H1 (cell line): Measurements from ENCODE around the gene SENP3. TPM values are rescaled to one million over a fixed set of nuclear protein-coding genes. Genes with fewer than 3 reads are reported as not detected.

Experiments
- MAFK ChIP-seq: IDR thresholded peaks from 2 replicates; pipeline ENCODE4 v1.6.1; 2012; ENCODE audit warnings: low read depth, mild to moderate bottlenecking, improper control_type of control experiment, low read length
- RXRA ChIP-seq: IDR thresholded peaks from 2 replicates; pipeline ENCODE4 v1.6.1; 2011; ENCODE audit warnings: low read depth, mild to moderate bottlenecking, low read length, moderate library complexity; ENCODE audit not compliant: insufficient read depth
- SIX5 ChIP-seq: IDR thresholded peaks from 2 replicates; pipeline ENCODE4 v1.6.1; 2011; ENCODE audit warnings: mild to moderate bottlenecking, low read depth, low read length
- polyA plus RNA-seq, 7 experiments: library from polyadenylated mRNA; depleted of rRNA in 3 of 7; stranded (reverse) in 5 of 7; unstranded in 2 of 7; fragments of >200 nt in 5 of 7; fragments of 200-250 nt in 2 of 7; gene quantifications; 1 replicate in 5 of 7; 2 replicates in 1 of 7; 4 replicates in 1 of 7; pipeline versions ENCODE4 v1.2.1 to v1.2.3, GENCODE V29; 2011 to 2013; ENCODE audit warnings: missing spikeins in 2 of 7, mixed read lengths in 2 of 7
- total RNA-seq: library from RNA; stranded (reverse); fragmentation: NEBNext Ultra II Directional; extraction: Animal tissue kit (Norgen Biotek cat#: 25700); gene quantifications from 2 replicates; pipeline ENCODE4 v1.2.1, GENCODE V29; 2021

The SENP3 gene
- total and polyA plus RNA-seq, 2 of the 8 experiments (the other 6 are each of a cell fraction or from before 2014, with no cell fraction given): 86.2 to 129 TPM

DNA sequence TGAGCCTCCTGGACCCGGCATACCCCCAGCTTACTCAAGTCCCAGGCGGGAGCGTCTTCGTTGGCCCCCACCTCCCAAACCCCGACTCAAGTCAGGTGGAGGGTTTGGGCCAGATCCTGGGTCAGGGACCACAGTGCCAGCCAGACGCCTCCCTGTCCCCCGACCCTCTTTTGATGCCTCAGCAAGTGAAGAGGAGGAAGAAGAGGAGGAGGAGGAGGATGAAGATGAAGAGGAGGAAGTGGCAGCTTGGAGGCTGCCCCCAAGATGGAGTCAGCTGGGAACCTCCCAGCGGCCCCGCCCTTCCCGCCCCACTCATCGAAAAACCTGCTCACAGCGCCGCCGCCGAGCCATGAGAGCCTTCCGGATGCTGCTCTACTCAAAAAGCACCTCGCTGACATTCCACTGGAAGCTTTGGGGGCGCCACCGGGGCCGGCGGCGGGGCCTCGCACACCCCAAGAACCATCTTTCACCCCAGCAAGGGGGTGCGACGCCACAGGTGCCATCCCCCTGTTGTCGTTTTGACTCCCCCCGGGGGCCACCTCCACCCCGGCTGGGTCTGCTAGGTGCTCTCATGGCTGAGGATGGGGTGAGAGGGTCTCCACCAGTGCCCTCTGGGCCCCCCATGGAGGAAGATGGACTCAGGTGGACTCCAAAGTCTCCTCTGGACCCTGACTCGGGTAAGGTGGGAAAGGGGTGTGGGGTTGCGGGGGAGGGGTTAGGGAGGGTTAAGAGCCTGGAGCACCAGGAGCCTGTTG, 1.6 kb downstream of the SENP3 start (continued):
- TF ChIP-seq MAFK (no peak), SIX5 (no peak), RXRA (no peak)
